GM19463 (cell line): ENCODE measurements around the gene CAPN7.

Source experiments
- ATAC-seq: cut with Tn5 transposase; IDR thresholded peaks from one replicate; pipeline ENCODE4 v1.9.1; 2021; ENCODE audit warnings: mild to moderate bottlenecking, moderate library complexity; ENCODE audit not compliant: unreplicated experiment

The CAPN7 gene

DNA sequence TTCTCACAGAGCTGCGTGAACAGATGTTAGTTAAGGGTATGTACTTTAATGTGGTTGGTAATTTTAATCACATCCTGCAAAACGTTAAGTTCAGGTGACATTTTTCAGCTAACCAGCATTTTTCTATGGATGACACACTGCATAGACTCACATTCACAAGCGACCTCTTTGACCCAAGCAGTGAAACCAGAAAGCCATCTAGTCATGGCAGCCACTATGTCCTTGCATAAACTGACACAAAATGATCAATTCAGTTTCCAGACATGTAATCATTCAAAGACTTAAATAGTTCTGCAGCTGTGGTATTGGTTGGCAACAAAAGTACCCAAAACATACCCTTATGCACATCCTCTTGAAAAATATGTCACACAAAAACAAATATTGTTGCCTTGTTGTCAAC is 7.4 kb upstream of the CAPN7 start:
- ATAC-seq: no peak

DNA sequence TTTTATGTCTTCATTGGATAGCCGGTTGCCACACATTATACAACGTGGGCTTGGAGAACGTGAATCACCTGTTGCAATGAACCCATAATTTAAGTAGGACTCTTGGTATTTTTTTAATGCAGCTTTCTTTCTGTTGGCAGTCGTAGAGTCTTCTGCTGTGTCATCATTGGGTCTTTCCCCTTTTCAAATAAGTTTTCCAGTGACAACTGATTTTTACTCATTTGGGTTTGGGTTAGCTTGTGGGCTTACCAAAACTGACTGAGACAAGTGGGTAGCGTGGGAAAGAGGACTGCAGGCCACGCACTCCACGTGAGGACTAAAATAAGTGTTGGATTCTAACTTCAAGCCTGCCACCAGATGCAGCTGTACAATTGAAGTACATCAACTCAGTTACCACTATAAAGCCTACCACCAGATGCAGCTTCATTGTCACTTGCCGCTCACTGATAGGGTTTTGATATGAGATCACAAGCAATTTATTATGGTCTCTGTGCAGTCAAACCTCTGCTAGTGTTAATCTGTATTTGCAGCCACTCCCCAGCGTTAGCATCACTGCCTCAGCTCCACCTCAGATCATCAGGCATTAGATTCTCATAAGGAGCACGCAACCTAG is 6.4 kb upstream of the CAPN7 start:
- no peak for ATAC-seq

DNA sequence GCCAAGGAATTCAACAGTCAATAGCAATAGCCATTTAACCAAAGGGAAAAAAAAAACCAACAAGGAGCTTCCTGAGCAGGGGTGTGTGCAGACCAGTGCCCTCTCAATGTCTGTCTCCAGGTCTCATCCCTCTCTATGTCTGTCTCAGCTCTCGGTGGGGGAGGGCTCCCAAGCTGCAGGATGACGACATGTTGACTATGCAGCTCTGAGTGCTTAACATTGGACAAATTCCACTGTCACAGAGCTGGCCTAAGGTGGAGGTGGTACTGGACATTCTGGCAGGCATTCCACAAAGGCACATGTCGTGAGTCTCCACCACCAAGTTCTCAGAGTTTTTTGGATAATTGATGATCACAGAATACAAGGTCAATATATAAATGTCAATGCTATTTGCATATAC is 2.0 kb upstream of the CAPN7 start:
- ATAC-seq: no peak

- ATAC-seq: no peak
These were observed 538 bp upstream of the CAPN7 start for GRCh38 chr3:15205482-15205933.

DNA sequence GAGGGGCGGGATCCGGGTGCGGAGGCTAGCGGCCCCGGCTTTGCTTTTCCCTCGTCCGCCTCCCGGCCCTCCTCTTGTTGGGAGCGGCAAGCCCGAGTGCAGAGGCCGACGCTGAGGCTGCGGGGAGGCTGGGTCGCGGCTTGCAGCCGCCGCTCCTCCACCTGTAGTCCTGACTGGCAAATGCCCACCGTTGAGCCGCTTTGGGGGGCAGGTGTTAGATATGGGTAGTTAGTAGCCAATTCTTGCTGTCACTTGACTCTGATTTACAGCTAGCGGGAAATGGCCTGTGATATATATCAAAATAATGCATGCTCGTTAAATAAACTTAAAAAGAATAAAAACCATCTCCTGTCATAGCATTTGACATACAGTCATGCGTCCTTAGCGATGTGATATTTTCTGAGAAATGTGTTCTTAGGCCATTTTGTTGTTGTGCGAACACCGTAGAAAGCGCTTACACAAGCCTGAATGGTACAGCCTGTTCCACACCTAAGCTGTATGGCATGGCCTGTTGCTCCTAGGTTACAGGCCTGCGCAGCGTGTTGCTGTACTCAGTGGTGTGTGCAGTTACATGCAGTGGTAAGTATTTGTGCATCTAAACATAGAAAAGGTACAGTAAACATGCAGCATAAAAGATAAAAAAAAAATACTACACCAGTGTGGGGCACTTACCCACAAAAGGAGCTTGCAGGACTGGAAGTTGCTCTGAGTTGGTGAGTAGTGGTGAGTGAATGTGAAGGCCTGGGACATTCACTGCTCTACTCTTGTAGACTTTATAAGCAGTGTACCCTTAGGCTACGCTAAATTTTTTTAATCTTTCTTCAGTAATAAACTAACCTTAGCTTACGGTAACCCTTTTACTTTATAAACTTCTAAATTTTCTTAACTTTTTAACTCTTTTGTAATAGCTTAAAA is 873 bp downstream of the CAPN7 start:
- ATAC-seq: no peak

- no peak for ATAC-seq
These were observed 1.9 kb downstream of the CAPN7 start for GRCh38 chr3:15207836-15208504.

GRCh38 chr3:15211937-15212336 is 5.9 kb downstream of the CAPN7 start:
- no peak for ATAC-seq

- ATAC-seq: no peak
These were observed 8.7 kb downstream of the CAPN7 start for GRCh38 chr3:15214758-15215157.

GRCh38 chr3:15215996-15216395 is 9.9 kb downstream of the CAPN7 start:
- no peak for ATAC-seq

GRCh38 chr3:15216501-15216900 is 10.5 kb downstream of the CAPN7 start:
- no peak for ATAC-seq

DNA sequence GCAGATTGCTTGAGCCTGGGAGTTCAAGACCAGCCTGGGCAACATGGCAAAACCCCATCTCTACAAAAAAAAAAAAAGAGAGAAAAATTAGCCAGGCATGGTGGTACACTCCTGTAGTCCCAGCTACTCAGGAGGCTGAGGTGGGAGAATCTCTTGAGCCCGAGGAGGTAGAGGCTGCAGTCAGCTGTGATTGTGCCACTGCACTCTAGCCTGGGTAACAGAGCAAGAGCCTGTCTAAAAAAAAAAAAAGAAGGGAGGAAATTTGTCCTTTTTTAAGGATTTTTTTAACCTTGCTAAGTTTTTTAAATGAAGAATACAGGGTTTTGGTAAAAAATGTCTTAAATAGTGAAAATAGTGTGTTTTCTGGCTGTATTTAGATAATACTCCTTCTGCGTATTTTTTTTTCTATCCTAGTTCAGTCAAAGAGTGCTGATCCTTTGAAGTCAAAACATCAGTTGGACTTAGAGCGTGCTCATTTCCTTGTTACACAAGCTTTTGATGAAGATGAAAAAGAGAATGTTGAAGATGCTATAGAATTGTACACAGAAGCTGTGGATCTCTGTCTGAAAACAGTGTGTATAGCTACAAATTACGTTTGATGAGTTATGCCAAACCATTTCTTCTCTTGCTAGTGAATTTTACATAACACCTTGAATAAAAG is 11.1 kb downstream of the CAPN7 start:
- no peak for ATAC-seq

DNA sequence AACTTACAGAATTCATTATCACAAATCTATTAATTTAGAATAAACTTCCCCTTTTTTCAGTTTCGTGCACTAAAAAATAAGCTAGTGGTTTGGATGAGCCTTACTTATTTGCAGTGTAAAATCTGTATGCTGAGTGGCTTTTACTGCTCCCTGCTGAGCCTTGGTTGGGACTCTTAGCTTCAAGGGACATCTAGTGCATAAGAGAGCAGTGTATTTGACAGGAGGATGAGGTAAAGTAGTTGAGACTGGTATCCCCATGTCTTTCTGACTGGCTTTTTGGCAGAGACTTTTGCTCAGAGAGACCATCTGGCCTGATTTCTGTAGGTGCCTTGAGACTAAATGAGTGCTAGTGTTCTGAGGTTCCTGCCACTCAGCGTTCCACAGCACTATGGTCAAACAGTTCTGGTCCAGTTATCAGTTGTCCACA is 11.8 kb downstream of the CAPN7 start:
- no peak for ATAC-seq

DNA sequence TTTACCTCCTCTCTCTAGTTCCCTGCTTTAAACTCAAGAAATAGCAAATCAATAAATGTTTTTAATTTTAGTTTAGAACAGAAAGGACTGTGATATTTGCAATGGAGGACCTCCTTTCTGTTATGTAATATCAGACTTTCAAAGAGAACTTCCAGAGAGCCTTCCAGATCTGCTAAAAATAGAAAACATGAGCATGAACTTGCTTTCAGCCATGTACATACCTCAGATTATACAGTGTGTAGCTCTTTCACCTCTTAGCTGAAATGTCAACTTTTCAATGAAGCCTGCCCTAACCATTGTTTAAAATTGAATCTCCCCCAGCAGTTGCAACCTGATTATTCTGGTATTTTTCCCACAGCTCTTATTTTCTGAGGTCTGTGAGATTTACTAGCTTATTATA is 12.6 kb downstream of the CAPN7 start:
- no peak for ATAC-seq

- ATAC-seq: no peak
These were observed 14.0 kb downstream of the CAPN7 start for GRCh38 chr3:15220056-15220455.

GRCh38 chr3:15220661-15221060 is 14.6 kb downstream of the CAPN7 start:
- no peak for ATAC-seq

GRCh38 chr3:15221574-15222217 is 15.7 kb downstream of the CAPN7 start:
- ATAC-seq: no peak

DNA sequence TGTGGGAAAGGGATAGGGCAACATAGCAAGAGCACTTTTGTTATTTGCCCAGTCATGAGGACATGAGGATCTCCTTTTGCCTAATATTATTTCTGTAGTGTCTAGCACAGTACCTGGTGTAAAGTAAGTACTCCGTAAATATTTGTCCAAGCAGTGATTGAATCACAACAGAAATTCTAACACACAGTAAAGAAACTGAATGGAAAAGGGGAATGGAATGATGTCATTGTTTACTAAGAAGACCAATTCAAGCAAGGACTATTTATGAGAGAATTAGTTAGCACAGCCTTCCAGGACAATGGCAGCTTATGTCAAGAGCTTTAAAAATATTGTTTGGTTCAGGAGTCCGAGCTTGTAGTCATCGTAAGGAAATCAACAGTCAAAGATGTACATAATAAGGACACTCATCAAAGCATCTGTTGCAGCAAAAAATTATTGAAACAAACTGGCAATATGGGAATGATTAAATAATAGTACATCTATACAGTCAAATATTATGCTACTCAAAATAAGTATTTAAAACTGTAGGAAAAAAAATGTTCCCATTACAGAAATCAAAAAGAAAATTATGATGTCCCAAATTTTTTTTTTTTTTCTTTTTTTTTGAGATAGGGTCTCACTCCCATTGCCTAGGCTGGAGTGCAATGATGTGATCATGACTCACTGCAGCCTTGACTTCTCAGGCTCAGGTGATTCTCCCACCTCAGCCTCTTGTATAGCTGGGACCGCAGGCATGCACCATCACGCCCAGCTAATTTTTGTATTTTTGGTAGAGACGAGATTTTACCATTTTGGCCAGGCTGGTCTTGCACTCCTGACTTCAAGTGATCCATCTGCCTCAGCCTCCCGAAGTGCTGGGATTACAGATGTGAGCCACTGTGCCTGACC is 17.9 kb downstream of the CAPN7 start:
- ATAC-seq: no peak

GRCh38 chr3:15228147-15228546 is 22.1 kb downstream of the CAPN7 start:
- no peak for ATAC-seq

GRCh38 chr3:15229262-15229661 is 23.2 kb downstream of the CAPN7 start:
- ATAC-seq: no peak

GRCh38 chr3:15241341-15241740 is 35.3 kb downstream of the CAPN7 start:
- ATAC-seq: no peak
